ENCODE data around the gene CNST.

DNA sequence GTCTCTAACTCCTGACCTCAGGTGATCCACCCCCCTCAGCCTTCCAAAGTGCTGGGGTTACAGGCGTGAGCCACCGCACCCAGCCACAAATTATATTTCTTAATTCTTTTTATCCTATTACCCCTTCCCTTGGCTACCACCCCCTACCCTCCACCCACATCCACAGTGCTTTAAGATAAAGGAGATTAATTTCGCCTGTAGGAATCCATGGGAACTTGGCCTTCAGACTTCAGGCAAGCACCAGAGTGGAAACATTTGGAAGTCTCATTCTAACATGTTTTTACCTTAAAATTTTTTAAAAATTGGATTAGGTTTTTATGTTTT is 10.4 kb downstream of the CNST start:
- TF ChIP-seq, protein P1, sequence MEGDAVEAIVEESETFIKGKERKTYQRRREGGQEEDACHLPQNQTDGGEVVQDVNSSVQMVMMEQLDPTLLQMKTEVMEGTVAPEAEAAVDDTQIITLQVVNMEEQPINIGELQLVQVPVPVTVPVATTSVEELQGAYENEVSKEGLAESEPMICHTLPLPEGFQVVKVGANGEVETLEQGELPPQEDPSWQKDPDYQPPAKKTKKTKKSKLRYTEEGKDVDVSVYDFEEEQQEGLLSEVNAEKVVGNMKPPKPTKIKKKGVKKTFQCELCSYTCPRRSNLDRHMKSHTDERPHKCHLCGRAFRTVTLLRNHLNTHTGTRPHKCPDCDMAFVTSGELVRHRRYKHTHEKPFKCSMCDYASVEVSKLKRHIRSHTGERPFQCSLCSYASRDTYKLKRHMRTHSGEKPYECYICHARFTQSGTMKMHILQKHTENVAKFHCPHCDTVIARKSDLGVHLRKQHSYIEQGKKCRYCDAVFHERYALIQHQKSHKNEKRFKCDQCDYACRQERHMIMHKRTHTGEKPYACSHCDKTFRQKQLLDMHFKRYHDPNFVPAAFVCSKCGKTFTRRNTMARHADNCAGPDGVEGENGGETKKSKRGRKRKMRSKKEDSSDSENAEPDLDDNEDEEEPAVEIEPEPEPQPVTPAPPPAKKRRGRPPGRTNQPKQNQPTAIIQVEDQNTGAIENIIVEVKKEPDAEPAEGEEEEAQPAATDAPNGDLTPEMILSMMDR (IDR thresholded peaks at IDR 0.05), result no peak
- TF ChIP-seq POLR2A (IDR thresholded peaks at IDR 0.05), result no peak
